Placental epithelial cell (primary cell): ENCODE data around the gene RAP2C. TPM values are rescaled to one million over a fixed set of nuclear protein-coding genes. Genes with fewer than 3 reads are reported as not detected.

Experiments used
- total RNA-seq: library from RNA; depleted of rRNA; stranded (reverse); fragments of >200 nt; gene quantifications from 2 replicates; pipeline ENCODE4 v1.2.3, GENCODE V29; 2012

RAP2C gene
- total RNA-seq = 15.7 and 25.4 TPM in 2 replicates

GRCh38 chrX:132219343-132219768 is at the start of gene RAP2C:
Gene RAP2C (minus strand): TSS chrX:132219447. CDS start chrX:132217268, 2,179 bp downstream.

Other genes with a start within 250 kb of the RAP2C start
- gene STK26, start 196.1 kb downstream of the RAP2C start, total RNA-seq = 9.8 and 15.8 TPM in 2 replicates
- gene FRMD7, start 91.4 kb downstream of the RAP2C start, total RNA-seq = under 0.01 TPM in 1 of 2 replicates, not detected in the other